Glomerular visceral epithelial cell (primary cell): Measurements from ENCODE around the gene TTLL3.
"Not testable (repeated sequence)": the region's sequence is repeated elsewhere in the genome, so short reads cannot be mapped to it uniquely, and the experiment has no call there.

Experiments
- DNase-seq: peaks from one replicate; pipeline ENCODE4 v3.0.0-alpha.2; 2016; ENCODE audit errors: extremely low spot score

TTLL3 gene, protein sequence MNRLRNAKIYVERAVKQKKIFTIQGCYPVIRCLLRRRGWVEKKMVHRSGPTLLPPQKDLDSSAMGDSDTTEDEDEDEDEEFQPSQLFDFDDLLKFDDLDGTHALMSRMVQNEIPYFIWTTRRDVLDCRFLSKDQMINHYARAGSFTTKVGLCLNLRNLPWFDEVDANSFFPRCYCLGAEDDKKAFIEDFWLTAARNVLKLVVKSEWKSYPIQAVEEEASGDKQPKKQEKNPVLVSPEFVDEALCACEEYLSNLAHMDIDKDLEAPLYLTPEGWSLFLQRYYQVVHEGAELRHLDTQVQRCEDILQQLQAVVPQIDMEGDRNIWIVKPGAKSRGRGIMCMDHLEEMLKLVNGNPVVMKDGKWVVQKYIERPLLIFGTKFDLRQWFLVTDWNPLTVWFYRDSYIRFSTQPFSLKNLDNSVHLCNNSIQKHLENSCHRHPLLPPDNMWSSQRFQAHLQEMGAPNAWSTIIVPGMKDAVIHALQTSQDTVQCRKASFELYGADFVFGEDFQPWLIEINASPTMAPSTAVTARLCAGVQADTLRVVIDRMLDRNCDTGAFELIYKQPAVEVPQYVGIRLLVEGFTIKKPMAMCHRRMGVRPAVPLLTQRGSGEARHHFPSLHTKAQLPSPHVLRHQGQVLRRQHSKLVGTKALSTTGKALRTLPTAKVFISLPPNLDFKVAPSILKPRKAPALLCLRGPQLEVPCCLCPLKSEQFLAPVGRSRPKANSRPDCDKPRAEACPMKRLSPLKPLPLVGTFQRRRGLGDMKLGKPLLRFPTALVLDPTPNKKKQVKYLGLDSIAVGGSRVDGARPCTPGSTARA

DNA sequence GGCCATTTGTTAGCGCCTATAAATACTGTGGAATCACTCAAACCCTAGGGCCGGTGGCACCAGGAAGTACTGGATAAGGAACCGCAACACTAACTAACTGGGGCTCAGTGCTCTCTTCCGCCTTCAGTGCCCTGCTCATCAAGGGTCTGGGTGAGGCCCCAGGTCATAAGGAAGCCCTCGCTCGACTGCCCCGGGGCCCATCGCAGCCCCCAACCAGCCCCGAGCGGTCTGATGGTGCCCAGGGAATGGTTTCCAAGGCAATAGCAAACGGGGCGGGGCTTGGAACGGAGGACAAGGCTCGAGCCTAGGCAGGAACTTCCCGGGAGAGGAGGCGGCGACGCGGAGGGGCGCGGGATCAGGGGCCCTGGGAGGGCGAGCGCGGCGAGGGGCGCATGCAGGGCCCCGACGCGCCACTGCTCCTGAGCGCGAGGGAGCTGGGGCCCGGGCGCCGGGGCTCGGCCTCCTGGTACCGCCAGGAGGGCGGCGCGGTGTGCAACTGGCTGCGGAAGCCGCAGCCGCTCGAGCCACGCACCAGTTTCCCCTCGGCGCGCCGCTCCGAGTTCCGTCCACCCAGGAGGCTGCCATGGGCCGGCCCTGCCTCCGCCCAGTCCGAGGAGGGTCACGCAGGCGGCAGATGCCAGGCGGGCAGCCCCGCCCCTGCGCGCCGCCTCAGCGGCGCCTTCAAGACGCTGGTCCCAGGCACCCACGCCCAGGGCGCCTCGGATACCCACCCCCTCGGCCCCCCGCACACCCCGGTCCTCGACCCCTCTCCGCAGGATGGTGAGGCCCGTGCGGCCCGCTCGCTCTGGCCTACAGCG lies at the start of gene TTLL3:
TTLL3 (plus strand) TSS at position 648 of the 818 bp plus-strand sequence. CDS start 400 bp downstream, outside the sequence.
- DNase-seq, result peak; percentile 46

DNA sequence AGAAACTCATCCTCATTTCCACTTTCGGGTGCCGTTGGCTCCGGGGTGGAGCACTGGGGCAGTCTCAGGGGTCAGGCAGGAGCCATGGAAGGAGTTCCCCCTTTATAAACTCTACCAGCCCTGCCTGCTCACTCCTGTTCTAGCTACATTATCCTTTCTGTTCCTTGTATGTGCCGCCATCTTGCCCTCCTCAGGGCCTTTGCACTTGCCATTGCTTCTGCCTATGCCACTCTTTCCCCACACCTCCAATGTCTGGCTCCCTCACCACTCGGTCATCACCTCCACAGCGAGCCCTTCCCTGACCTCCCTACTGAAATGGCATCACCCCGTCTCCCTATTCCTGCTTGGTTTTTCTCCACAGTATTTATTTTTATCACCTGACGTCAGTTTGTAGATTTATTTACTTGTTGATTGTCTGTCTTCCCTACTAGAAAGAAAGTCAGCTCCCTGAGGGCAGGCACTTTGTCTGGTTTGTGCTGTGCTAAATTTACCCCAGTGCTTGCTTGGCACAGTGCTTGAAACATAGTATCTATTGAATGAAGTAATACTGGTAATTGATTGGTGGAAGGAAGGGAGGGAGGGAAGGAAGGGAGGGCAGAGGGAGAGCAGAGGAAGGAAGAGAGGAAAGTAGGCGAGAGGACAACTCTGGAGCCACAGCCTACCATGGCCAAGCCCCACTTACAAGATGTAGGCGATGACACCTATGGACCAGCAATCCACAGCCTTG lies 49.1 kb upstream of the TTLL3 start:
- no peak for DNase-seq

DNA sequence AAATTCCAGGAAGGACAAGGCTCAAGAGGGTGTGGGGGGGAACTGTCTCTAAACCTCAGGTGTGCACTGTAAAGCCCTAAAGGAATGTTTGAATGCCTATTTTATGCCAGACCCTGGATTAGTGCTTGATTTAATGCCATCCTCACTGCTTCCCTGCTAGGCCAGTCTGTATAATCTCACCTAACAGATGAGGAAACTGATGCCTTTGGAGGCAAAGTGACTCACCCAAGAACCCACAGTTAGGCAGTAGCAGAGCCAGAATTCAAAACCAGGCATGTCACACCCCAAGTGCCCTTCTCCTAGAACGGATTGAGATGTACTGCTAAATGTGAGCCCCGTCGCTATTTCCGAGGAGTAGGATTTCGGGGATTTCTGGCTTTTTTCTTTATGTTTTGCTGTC lies 48.1 kb upstream of the TTLL3 start:
- no peak for DNase-seq

DNA sequence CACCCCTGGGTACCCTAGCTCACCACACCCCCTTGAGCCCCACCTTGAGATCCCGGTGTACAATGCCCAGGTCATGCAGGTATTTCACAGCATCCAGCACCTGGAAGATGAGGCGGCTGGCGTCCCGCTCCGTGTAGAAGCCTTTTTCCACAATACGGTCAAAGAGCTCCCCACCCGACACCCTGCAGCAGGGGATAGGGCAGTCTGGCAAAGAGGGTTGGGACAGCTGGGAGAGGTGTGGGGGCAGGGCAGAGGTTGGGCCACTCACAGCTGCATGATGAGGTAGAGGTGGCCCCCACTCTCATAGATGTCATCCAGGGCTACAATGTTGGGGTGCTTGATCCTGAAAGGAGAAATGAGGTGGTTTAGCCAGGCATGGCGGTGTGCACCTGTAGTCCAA lies 47.2 kb upstream of the TTLL3 start:
- DNase-seq, result no peak

DNA sequence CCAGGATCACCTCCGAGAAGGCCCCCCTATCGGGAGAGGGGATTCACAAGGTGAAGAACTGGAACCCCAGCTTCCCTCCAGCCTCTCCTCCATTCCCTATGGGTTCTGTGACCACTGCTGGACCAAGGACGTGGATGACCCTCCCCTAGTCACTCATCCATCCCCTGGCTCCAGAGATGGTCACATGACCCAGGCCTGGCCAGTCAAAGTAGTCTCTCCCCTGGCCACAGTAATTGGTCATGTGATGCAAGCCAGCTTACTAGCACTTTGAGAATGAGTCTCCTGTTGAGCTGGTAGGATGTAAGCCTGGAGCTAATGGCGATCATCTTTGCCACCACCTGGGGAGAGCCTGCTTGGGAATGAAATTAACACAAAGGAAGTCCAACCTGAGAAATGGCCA lies 44.2 kb upstream of the TTLL3 start:
- no peak for DNase-seq

DNA sequence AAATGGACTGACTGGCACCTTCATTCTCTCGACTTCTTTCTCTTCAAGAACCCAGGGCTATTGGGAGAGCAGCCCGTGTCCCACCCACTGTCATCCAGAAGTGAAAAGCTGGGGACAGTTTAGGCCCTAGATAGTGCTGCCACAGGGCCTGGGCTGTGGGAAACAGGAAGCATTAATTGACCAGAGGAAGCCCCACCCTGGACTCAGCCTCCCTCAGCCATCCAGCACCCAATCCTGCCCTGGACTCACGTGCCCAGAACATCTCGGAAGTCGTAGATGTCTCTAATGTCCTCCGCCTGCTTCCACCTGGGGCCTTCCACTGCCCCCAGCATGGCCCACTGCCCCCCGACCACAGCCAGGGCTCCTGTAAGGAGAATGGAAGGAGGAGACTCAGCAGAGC lies 42.6 kb upstream of the TTLL3 start:
- DNase-seq, result no peak

DNA sequence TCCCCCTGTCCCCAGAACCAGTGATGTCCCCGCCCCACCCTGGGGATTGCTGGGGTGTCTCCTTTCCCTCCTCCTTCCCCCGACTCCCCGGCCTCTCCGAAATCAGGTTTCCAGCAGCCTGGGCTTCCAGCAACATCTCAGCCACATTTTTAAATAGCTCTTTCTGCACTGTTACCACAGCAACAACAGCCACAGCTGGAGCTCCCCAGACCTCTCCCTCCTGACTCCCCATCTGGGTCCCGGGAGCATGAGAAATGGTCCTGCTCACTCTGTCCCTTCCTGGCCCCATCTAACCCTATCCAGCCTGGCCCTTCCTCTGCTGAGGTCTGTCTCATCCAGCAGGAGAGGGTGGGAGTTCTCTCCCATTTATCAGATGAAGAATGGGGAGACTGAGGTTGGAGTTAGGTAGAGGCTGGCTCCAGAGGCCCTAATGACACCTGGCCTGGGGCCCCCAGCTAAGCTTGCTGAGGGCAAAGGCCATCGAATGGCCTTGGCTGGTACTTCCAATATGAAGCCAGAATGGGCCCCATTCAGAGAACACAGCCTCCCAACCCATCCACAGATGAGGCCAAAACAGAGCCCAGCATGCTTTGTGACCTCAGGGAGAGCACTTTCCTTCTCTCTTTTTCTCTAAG lies 41.8 kb upstream of the TTLL3 start:
- DNase-seq, result no peak

DNA sequence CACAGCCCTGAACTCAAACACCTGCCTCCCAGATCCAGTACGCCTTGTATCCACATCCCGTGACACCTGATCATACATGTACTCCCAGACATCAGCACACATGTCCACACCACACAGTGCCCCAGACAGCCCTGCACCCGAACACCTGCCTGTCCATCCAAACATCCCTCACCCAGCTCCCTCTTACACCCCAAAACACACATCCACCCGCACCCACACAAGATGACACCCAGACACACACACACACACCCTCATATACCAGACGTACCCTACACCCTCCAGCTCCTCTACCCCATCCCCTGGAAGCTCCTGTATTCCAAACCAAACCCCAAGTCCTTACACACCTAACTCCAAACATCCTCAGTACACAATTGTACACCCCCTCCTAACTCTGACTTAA lies 41.0 kb upstream of the TTLL3 start:
- DNase-seq, result no peak

DNA sequence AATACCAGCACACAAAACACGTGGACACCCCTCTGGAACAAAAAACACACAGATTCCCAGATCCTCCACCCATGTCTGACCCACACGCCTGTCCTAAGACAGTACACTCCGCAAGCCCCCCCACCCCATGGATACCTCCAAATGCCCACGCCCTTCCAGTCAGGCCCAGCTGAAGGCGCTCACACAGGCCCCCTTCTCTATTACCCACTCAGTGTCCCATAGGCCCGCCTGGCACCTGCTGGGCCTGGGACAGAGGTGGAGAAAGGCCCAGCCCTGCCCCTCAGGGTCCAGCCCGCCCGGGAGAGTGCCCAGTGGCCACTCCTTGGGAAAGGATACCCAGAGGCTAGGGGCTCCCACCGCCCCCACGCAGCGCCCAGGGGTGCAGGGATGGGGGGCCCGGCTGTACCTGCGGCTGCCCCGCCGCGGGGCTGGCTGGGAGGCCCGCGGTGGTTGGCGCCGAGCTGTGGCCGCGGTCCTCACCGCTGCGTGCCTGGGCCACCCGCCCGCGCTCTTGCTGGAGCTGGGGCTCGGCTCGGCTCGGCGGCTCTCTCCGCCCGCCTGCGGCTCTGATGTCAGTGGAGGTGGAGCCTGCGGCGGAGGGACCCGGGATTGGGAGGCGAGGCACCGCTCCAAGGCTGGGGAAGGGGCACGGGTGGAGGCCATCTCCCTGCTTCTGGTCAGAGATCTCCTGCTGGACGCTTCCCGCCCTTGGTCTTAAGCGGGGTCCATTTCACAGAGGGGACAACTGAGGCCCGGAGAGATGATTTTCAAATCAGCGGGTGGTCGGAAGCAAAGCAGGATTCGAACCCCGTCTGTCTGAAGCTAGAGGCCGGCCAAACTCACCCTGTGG lies 40.4 kb upstream of the TTLL3 start, which contains the start of gene CAMK1:
CAMK1 (minus strand) TSS at position 522 of the 850 bp plus-strand sequence. CDS start 2,198 bp downstream, outside the sequence.
- DNase-seq, result peak; percentile 69

DNA sequence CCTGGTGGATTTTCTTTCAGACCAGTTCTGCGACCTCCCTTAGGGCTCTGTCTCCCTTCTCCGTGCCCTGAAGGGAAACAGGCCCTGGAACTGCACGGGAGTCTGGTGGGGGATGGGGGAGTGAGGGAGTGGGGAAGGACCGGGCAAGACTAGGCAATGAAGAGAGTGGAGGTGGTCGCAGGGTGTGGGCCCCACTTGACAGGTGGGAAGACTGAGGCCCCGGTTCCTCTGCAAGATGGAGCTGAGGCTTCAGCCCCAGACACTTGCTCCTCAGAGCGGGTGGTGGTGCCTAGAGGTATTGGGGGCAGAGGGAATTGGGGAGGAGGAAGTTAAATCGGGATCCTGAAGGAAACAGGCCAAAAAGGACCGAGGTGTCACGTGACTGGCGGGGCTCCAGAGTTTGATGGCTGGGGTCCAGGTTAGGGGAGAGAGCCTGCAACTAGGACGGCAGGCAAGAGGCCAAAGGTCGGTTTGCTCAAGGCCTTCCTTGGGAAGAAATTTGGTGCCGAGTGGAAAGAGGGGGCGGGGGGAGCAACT lies 39.7 kb upstream of the TTLL3 start:
- no peak for DNase-seq

DNA sequence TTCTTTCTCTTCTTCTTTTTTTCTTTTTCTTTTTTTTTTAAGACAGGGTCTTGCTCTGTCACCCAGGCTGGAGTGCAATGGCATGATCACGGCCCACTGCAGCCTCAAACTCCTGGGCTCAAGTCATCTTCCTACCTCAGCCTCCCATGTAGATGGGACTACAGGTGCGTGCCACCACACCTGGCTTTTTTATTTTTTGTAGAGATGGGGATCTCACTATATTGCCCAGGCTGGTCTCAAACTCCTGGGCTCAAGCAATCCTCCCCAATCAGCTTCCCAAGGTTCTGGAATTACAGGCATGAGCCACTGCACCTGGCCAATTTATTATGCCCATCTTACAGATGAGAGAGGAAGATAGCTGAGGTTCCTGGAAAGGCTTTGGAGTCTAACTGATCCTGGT lies 39.1 kb upstream of the TTLL3 start:
- not testable (repeated sequence) for DNase-seq

DNA sequence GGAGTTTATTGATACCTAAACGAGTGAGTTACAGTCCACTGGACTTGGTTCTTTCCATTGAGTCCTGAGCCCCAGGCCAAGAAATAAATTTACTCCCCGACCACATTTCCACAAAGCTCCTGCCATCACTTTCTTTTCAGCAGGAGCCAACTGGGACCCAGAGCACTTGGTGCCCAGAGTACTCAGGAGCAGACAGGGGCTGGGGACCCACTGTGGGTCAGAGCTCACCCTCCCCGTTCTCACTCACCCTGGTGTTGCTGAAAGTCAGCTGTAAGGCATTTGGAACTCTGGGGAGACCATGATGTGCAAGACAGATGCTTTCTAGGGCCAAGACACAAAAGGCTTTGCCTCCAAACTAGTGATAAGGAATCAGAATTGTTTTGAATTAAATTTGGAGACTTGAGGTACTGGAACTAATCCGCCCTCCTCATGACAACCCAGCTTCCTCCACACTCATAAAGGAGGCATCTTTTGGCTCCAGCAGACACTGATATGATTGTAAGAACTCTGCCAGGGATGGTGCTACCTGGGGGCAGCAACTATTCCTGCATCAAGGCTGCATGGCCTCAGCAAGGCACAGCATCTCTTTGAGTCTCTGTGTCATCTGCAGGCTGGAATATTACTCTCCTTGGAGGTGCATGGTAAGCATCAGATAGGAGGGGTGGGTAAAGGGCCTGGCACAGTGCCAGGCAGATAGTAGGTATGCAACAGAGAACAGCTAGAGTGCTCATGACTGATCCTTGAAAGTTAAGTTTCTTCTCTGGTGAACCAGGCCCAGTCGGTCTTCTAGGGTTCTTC lies 33.0 kb upstream of the TTLL3 start:
- no peak for DNase-seq

DNA sequence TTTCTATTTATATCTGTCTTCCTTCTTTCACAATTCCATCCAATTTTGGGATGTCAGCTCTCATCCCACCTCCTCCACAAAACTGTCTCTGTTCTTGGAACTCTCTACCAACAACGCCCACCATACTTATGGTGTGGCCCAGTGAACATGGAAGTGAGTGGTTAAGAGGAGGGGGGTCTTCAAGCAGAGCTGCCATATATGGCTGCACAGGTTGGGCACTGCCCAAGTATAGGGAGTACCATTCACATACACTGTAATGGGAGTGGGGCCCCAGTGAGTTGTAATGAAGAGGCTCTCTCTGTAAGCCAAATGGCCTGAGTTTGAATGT lies 32.4 kb upstream of the TTLL3 start:
- DNase-seq, result no peak

DNA sequence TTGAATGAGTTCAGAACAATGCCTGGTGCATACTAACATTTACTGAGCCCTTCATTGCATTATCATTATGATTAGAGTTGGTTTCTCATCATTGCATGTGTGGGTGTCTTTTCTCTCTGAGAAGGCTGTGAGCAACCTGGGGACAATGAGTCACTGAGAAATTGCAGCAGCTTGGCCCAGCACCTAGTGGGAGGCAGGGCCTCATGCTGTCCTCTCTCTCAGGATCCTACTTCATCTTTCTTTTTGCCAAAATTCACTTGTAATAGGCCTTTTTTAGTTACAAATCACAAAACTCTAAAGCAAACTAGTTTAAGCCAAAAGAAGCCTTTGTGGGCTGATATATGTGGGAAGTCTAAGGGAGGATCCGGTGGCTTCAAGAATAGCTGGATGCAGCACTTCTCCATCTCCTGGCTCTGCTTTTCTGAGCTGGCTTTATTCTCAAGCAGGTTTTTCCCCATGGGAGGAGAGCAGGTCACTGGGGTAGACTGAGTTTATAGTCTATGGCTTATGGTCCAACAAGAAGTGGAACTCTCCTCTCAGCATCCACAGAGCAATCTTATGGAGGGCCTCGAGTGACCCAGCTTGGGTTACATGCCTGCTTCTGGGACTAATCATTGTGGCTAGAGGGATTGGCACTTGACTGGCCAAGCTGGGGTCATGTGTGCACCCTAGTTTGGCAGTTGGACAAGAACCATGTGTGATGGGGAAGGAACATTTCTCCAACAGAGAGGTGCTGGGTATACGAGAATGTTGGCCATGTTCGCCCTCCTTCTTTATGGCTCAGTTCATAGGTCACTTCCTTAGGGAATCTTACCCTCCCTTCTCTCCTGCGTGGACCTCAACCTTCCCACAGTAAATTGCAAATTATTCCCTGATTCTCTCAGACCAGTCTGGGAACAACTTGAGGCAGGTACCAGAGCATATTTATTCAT lies 31.7 kb upstream of the TTLL3 start:
- peak; percentile 28 for DNase-seq

DNA sequence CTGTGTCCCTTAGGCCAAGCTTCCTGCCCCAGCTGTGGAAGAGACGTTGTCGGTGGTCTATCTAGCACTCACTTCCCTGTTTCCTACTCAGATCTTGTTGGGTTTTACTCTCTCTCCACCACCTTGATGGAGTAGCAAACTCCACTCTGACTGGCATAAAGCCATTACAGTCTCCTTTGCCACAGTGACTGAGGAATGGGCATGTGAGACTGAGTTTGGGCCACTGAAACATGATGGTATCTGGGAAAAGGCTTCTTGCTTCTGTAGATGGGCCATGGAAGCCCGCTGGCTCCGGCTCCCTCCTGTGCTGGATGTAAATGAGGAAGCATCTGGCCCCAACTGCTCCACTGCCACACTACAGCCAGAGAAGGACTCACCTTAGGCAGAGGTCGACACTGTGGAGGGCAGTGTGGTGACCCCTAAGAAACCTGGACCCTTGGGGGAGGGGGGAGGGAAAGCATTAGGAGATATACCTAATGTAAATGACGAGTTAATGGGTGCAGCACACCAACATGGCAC lies 30.9 kb upstream of the TTLL3 start:
- no peak for DNase-seq

DNA sequence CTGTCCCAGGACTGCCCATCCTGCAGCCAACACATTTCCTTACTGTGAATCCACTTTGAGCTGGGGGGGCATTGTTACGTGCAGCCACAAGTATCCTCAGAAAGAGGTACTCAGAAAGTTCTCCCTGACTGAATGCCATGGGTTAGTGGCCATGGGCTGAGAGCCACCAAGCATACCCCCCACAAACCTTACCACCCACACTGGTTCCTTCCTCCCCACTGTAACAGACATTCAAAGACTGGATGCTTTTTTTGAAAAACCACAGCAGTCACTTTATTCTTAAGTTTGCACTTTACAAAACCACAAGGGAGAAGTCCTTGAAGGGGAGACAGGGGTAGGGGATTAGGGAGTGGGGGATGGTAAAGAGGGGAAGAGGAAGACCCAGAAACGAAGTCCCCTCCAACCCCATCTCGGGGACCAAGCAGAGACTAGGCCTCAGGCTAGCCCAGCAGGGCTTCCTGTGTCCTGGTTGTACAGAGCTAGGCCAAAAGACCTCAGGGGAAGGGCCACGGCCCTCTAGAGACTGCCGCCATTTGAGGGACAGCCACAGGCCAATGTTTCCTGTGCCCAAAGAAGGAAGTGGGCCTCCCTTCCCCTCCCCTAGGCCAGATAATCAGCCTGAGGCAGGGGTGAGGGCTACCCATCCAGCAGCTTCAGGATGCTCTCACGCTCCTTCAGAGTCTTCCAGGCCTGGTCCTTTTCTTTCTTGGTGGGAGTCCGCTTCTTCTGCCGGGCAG lies 30.2 kb upstream of the TTLL3 start:
- DNase-seq, result peak; percentile 52

DNA sequence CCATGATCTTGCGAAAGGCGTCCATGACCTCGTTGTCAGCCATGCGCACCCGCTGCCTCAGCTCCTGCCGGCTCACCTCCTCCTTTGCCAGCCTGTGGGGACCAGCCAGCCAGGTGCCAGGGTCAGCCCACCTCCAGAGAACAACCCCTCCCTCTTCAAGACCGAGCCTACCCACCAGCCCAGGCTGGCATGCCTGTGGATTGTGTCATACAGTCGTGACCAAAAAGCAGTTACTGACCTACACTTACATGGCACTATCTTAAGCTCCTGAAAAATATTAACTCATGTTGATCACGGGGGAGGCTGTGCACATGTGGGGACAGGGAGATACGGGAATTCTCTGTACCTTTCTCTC lies 29.6 kb upstream of the TTLL3 start:
- DNase-seq, result peak; percentile 66
